Suprapubic skin (tissue), 4 donors: Measurements from ENCODE around the gene ING3. TPM values are rescaled to one million over a fixed set of nuclear protein-coding genes. Genes with fewer than 3 reads are reported as not detected.

Source experiments
- DNase-seq, 2 donors: peaks; one replicate each; pipeline ENCODE4 v3.0.0-alpha.2; 2019; ENCODE audit warnings: low spot score in 2 of 2
- H3K27ac ChIP-seq: fragments of 200-600 bp; sonication (generic); one replicate; pipeline ENCODE4 v1.5.1; 2019
- H3K27me3 ChIP-seq: fragments of 200-600 bp; sonication (generic); one replicate; pipeline ENCODE4 v1.5.1; 2019
- H3K36me3 ChIP-seq: fragments of 200-600 bp; sonication (generic); one replicate; pipeline ENCODE4 v1.5.1; 2019
- H3K4me1 ChIP-seq: fragments of 200-600 bp; sonication (generic); one replicate; pipeline ENCODE4 v1.5.1; 2019
- H3K4me3 ChIP-seq: fragments of 200-600 bp; sonication (generic); one replicate; pipeline ENCODE4 v1.5.1; 2019; ENCODE audit warnings: mild to moderate bottlenecking
- H3K9me3 ChIP-seq: fragments of 200-600 bp; sonication (generic); one replicate; pipeline ENCODE4 v1.5.1; 2019
- CTCF ChIP-seq, 2 donors: fragments of 200-600 bp in 1 of 2; fragments of 450-650 bp in 1 of 2; sonication (generic) in 1 of 2; IDR thresholded peaks; one replicate each; pipeline ENCODE4 v1.5.1; 2016 to 2019; ENCODE audit warnings: antibody characterized with exemption in 2 of 2, mild to moderate bottlenecking in 1 of 2, moderate library complexity in 1 of 2
- EP300 ChIP-seq: sonication (generic); formaldehyde crosslinking; IDR thresholded peaks from one replicate; pipeline ENCODE4 v1.6.1; 2017; ENCODE audit warnings: antibody characterized with exemption
- POLR2A ChIP-seq, 2 donors: fragments of 450-650 bp; IDR thresholded peaks; one replicate each; pipeline ENCODE4 v1.6.1; 2017; ENCODE audit warnings: antibody characterized with exemption in 2 of 2, mild to moderate bottlenecking in 2 of 2, moderate library complexity in 2 of 2
- POLR2AphosphoS5 ChIP-seq, 3 donors: sonication (generic); formaldehyde crosslinking; IDR thresholded peaks; one replicate each; pipeline ENCODE4 v1.6.1; 2017; ENCODE audit warnings: antibody characterized with exemption in 3 of 3
- WGBS: methylation state at CpG from one replicate; pipeline ENCODE4 v1.1.5; 2018; 5-methylcytosine and 5-hydroxymethylcytosine counted together
- total RNA-seq, 4 donors: library from RNA; depleted of rRNA; stranded (reverse); fragments of >200 nt; gene quantifications; one replicate each; pipeline ENCODE4 v1.1.0, GENCODE V29; 2016

Gene ING3
- total RNA-seq, 4 donors from 2014 or later = 12.6 to 17.8 (median 16.2) TPM

GRCh38 chr7:121019018-121019417, 68.4 kb downstream of the ING3 start:
- Histone ChIP-seq H3K27ac (no peak overlapping the region), H3K36me3 (no peaks in the 10 kb centered on the region), H3K27me3 (no peaks in the 10 kb centered on the region), H3K4me1 (peaks cover 10% of the 10 kb centered on the region), H3K4me3 (no peak overlapping the region), H3K9me3 (no peaks in the 10 kb centered on the region)
- 40% methylated on average over 2 of the region's 2 CpGs for WGBS
- no peak for TF ChIP-seq EP300
- TF ChIP-seq POLR2AphosphoS5 (IDR thresholded peaks at IDR 0.05) = no peak
- TF ChIP-seq CTCF (IDR thresholded peaks at IDR 0.05) = no peak
- no peak for TF ChIP-seq POLR2A (IDR thresholded peaks at IDR 0.05)
- no peak for DNase-seq

- Histone ChIP-seq H3K4me1 (peaks cover 10% of the 10 kb centered on the region), H3K27ac (no peak overlapping the region)
- WGBS = 94% methylated on average over 1 of the region's 1 CpG
Observed at GRCh38 chr7:121020249-121020988, 69.8 kb downstream of the ING3 start.

GRCh38 chr7:121020989-121021969, 70.7 kb downstream of the ING3 start:
- no peak for DNase-seq
- no peaks in the 10 kb centered on the region for H3K9me3 ChIP-seq
- no peak overlapping the region for H3K27ac ChIP-seq
- H3K27me3 ChIP-seq = no peaks in the 10 kb centered on the region
- 61% methylated on average over 5 of the region's 5 CpGs for WGBS
- no peaks in the 10 kb centered on the region for H3K36me3 ChIP-seq
- no peak for TF ChIP-seq POLR2A (IDR thresholded peaks at IDR 0.05)
- no peak for TF ChIP-seq POLR2AphosphoS5 (IDR thresholded peaks at IDR 0.05)
- TF ChIP-seq CTCF (IDR thresholded peaks at IDR 0.05) = no peak
- TF ChIP-seq EP300 = no peak
- peaks cover 10% of the 10 kb centered on the region for H3K4me1 ChIP-seq
- H3K4me3 ChIP-seq = no peak overlapping the region

More at GRCh38 chr7:121020249-121020988, 69.8 kb downstream of the ING3 start:
- TF ChIP-seq CTCF (IDR thresholded peaks at IDR 0.05) (no peak), POLR2A (IDR thresholded peaks at IDR 0.05) (no peak), POLR2AphosphoS5 (IDR thresholded peaks at IDR 0.05) (no peak), EP300 (no peak)
- DNase-seq = no peak
- Histone ChIP-seq H3K9me3 (no peaks in the 10 kb centered on the region), H3K4me3 (no peak overlapping the region), H3K27me3 (no peaks in the 10 kb centered on the region), H3K36me3 (no peaks in the 10 kb centered on the region)

- no peak overlapping the region for H3K4me3 ChIP-seq
- H3K4me1 ChIP-seq = peaks cover 14% of the 10 kb centered on the region
Observed at GRCh38 chr7:121023194-121023593, 72.6 kb downstream of the ING3 start.

More at GRCh38 chr7:121023194-121023593, 72.6 kb downstream of the ING3 start:
- DNase-seq = no peak
- no peaks in the 10 kb centered on the region for H3K36me3 ChIP-seq
- H3K27ac ChIP-seq = no peak overlapping the region
- TF ChIP-seq CTCF (IDR thresholded peaks at IDR 0.05) (no peak), POLR2AphosphoS5 (IDR thresholded peaks at IDR 0.05) (no peak), POLR2A (IDR thresholded peaks at IDR 0.05) (no peak), EP300 (no peak)
- no peaks in the 10 kb centered on the region for H3K27me3 ChIP-seq
- no peaks in the 10 kb centered on the region for H3K9me3 ChIP-seq
